ENCODE data around the gene CMSS1.

CMSS1 gene

DNA sequence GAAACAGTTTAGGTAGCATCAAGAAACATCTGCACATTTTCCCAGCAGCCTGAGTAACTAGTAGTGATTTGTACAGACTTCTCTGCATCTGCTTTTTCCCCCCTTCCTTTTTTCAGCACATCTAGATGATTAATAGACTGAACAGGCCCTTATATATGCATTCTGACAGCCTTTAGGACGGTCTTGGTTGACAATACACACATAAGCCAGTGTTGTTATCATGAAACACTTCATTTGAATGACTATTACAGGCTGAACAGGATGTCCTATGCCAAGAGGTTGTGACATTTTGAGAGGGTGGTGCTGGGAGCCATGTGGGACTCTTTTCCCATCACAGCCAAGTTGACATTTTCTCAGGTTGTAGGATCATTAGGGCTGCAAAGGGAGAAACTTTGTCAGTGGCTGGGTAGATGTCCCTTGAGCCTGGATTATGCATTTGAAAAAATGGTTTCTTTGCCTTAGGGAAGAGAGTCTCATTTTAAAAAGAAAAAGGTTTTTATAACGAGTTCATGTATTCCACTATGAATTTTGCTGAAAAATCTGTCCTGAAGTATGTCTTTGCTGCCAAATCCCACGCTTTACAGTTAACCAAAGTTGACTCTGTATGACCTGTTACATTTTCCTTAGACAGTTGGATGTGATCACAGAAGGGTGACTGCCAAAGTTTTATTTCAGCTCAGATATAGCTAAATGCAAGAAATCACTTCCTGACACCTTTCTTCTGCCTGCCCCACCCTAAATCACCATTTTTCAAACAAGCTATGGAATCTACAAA, 223.0 kb downstream of the CMSS1 start:
- peak; percentile 39 for DNase-seq (ENCODE audit: extremely low read depth, low read depth)
- TF ChIP-seq, protein P1, sequence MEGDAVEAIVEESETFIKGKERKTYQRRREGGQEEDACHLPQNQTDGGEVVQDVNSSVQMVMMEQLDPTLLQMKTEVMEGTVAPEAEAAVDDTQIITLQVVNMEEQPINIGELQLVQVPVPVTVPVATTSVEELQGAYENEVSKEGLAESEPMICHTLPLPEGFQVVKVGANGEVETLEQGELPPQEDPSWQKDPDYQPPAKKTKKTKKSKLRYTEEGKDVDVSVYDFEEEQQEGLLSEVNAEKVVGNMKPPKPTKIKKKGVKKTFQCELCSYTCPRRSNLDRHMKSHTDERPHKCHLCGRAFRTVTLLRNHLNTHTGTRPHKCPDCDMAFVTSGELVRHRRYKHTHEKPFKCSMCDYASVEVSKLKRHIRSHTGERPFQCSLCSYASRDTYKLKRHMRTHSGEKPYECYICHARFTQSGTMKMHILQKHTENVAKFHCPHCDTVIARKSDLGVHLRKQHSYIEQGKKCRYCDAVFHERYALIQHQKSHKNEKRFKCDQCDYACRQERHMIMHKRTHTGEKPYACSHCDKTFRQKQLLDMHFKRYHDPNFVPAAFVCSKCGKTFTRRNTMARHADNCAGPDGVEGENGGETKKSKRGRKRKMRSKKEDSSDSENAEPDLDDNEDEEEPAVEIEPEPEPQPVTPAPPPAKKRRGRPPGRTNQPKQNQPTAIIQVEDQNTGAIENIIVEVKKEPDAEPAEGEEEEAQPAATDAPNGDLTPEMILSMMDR (IDR thresholded peaks at IDR 0.05; ENCODE audit: low read depth, low read length, missing control alignments), result no peak
- no peak overlapping the region for H3K4me3 ChIP-seq (replicated peaks; ENCODE audit: low read depth, low read length)

DNA sequence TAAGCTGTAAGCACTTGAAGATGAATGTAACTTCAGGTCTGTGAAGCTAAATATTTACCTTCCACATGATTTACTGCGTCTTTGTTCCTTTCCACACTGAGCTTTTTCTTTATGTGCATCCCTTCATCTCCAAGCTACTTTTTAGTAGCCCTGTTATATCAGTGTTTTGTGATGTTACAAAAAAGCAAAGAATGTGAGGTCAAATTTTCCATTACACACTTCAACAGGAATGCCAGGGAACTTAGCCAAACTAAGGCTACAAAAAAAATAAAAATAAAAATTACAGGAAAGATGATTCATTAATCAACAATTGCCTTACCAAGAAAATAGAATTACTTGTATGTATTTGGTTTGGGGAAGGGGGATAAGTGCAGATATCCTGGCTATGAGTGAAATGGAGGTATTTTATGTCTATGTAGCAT, 223.7 kb downstream of the CMSS1 start:
- no peak overlapping the region for H3K4me3 ChIP-seq (replicated peaks; ENCODE audit: low read depth, low read length)
- TF ChIP-seq, protein P1 (IDR thresholded peaks at IDR 0.05; ENCODE audit: low read depth, low read length, missing control alignments), result no peak
- DNase-seq (ENCODE audit: extremely low read depth, low read depth), result peak; percentile 69

DNA sequence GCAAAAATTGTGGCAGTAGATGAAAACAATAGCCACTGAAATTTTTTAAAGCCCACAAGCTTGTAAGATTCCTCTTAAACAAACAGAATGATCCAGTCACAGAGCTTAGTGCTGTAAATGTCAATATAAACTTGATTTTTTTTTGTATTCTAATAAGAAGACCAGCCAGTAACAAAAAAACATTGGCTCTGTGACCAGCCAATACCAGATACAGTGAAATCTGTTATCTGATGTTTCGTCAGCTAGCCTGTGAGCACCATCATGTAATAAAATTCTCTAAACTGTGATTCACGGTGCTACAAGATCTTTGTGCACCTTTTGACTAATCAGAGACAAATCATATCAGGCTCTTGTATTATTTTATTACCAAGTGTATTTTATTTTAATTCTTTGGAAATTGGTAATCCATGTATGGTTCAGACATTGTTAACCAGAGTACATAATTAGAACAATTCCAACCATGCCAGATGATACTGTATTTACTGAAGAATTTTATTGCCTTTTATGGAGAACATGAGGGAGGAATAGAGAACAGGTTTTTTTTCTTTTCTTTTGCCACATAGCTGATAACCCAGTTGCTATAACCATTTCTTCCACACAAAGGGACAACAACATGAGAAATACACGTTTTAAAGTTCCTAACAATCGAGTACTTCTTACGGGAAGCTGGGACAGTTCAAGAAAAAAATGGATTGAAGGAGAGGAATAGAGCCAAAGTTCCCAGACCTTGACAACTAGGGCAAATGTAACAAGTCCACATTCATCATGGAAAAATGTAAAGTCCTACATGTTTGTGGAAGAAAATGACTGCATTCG, 224.7 kb downstream of the CMSS1 start:
- DNase-seq (ENCODE audit: extremely low read depth, low read depth), result peak; percentile 50
- TF ChIP-seq, protein P1 (IDR thresholded peaks at IDR 0.05; ENCODE audit: low read depth, low read length, missing control alignments), result no peak
- no peak overlapping the region for H3K4me3 ChIP-seq (replicated peaks; ENCODE audit: low read depth, low read length)

DNA sequence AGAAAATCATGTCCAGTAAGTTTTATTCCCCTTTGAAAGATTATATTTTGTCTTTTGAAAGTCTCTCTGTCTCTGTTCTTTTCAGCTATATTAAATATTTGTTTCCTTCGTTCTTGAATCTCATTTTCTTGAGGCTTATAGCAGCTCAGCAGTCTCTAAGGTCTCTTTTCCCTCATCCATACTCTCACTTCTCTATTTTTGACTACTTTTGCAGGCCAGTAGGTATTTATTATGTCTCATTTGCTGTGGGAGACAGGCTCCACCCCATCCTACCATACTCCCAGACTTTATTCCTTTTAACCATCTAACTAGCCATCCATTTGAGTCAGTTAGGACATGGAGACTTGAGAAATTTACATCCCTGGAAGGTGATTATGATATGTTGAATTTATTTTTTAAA, 225.6 kb downstream of the CMSS1 start:
- no peak overlapping the region for H3K4me3 ChIP-seq (replicated peaks; ENCODE audit: low read depth, low read length)
- DNase-seq (ENCODE audit: extremely low read depth, low read depth), result no peak
- TF ChIP-seq, protein P1 (IDR thresholded peaks at IDR 0.05; ENCODE audit: low read depth, low read length, missing control alignments), result no peak

DNA sequence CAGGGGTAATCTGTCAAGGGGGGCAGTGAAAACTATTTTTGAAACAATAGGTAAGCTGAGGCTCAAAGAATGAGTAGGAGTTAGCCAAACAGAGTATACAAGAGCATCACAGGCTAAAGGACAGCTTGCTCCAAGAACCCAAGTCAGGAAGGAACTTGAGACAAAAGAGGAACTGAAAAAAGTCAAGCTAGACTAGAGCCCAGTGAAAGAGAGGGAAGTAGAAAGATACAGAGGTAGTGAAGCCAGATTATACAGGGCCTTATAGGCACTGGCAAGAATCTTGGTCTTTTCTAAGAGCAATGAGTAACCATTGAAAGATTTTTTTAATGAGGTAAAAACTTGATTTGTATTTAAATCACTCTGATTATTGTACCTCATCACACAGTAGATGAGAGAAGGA, 226.7 kb downstream of the CMSS1 start:
- TF ChIP-seq, protein P1 (IDR thresholded peaks at IDR 0.05; ENCODE audit: low read depth, low read length, missing control alignments), result no peak
- DNase-seq (ENCODE audit: extremely low read depth, low read depth), result no peak

DNA sequence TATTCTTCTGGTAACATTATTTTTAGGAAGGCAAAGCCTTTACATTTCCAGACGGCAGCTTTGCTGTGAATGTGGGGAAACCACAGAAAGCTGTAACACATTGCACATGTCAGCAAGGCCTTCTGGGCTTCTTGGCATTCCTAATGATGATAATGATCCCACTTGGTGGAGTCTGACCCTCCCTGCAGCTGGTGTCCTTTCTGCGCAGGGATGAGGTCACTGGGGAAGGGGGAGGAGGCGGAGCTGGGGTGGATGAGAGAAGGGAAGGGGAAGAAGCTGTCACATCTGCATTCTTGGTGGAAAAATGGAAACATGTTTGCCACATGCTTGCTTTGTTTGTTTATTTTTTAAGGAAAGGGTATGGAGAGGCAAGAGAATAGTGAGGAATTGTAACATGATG, 228.0 kb downstream of the CMSS1 start:
- DNase-seq (ENCODE audit: extremely low read depth, low read depth), result peak; percentile 98
- TF ChIP-seq, protein P1 (IDR thresholded peaks at IDR 0.05; ENCODE audit: low read depth, low read length, missing control alignments), result no peak
- no peak overlapping the region for H3K4me3 ChIP-seq (replicated peaks; ENCODE audit: low read depth, low read length)

More for the DNA sequence above, 226.7 kb downstream of the CMSS1 start:
- H3K4me3 ChIP-seq (replicated peaks; ENCODE audit: low read depth, low read length), result no peak overlapping the region
